ENCODE measurements around the gene RAE1. TPM values are rescaled to one million over a fixed set of nuclear protein-coding genes. Genes with fewer than 3 reads are reported as not detected.

RAE1 gene
- total and polyA plus RNA-seq, 2 of the 8 experiments (the other 6 are each of a cell fraction or from before 2014, with no cell fraction given): 35.9 to 44.9 TPM

GRCh38 chr20:57417051-57417689, 66.1 kb downstream of the RAE1 start:
- Histone ChIP-seq H4K20me1 (replicated peaks in 1 of 2; ENCODE audit: control insufficient read depth in 1 of 2, insufficient read depth in 2 of 2, low read length in 2 of 2) (no peaks in the 10 kb centered on the region), H2AK5ac (ENCODE audit: low read depth, low read length) (no peak overlapping the region), H2BK12ac (ENCODE audit: low read depth, low read length) (no peak overlapping the region), H3K4me2 (ENCODE audit: insufficient read depth in 1 of 2, low read depth in 2 of 2, low read length in 2 of 2) (no peak overlapping the region), H2BK120ac (replicated peaks; ENCODE audit: low read depth, low read length) (no peak overlapping the region), H3K23me2 (ENCODE audit: low read depth, low read length) (peaks cover 5% of the 10 kb centered on the region; the same call in 1 of the 2 replicates), H4K5ac (ENCODE audit: insufficient read length, low read depth, low read length) (no peak overlapping the region), H2AFZ (ENCODE audit: low read length) (no peak overlapping the region), H3K23ac (ENCODE audit: insufficient read length) (no peak overlapping the region), H3K27ac (ENCODE audit: low read depth, low read length) (no peak overlapping the region), H3K4ac (replicated peaks; ENCODE audit: insufficient read length, low read depth, low read length) (no peak overlapping the region), H3K36me3 (ENCODE audit: control insufficient read depth in 2 of 4, insufficient read depth in 4 of 4, low read length in 3 of 4) (no peaks in the 10 kb centered on the region), H3K18ac (ENCODE audit: extremely low read depth, low read length) (no peak overlapping the region), H4K91ac (replicated peaks; ENCODE audit: insufficient read length, low read length) (no peak overlapping the region), H3K14ac (ENCODE audit: insufficient read length) (no peak overlapping the region), H3K4me3 (ENCODE audit: extremely low read depth in 1 of 4, insufficient read depth in 2 of 4, low read depth in 3 of 4, low read length in 4 of 4) (no peak overlapping the region), H3K9me3 (ENCODE audit: insufficient read depth in 2 of 2, low read depth in 1 of 2, low read length in 1 of 2) (no peaks in the 10 kb centered on the region), H3K27me3 (replicated peaks in 1 of 4; ENCODE audit: control insufficient read depth in 3 of 4, extremely low read depth in 1 of 4, insufficient read depth in 3 of 4, low read length in 3 of 4) (no peaks in the 10 kb centered on the region), H4K8ac (ENCODE audit: extremely low read depth, insufficient read depth, low read length) (no peak overlapping the region), H2BK15ac (ENCODE audit: low read length) (no peak overlapping the region), H3K56ac (replicated peaks; ENCODE audit: insufficient read length, low read depth, low read length) (no peak overlapping the region), H2BK5ac (ENCODE audit: low read depth, low read length) (no peak overlapping the region), H3K4me1 (replicated peaks in 1 of 4; ENCODE audit: control insufficient read depth in 3 of 4, insufficient read depth in 4 of 4, low read length in 3 of 4) (no peaks in the 10 kb centered on the region), H3K79me1 (ENCODE audit: low read depth, low read length) (no peaks in the 10 kb centered on the region), H3K9ac (replicated peaks in 1 of 4; ENCODE audit: extremely low read depth in 1 of 4, low read depth in 3 of 4, low read length in 3 of 4) (no peak overlapping the region), H2BK20ac (ENCODE audit: low read length) (no peak overlapping the region), H3K79me2 (ENCODE audit: control insufficient read depth in 1 of 2, insufficient read depth in 2 of 2, low read length in 2 of 2) (no peaks in the 10 kb centered on the region)
- ChIA-PET POLR2A (ENCODE audit: partially characterized antibody) (interaction anchor here (0.8 to 1.3 kb wide), 2 partner anchors 8 to 12 kb away, joined by 4 read pairs; no protein-coding TSS in a partner anchor), CTCF (ENCODE audit: partially characterized antibody) (interaction anchor here (1.0 to 1.8 kb wide), 5 partner anchors 12 to 50 kb away, joined by 3 to 6 read pairs (median 3); no protein-coding TSS in a partner anchor)
- no peak for FAIRE-seq
- 83 to 100% methylated on average over 1 to 6 of the region's 6 CpGs for WGBS, 2 experiments (ENCODE audit: extremely low coverage in 1 of 2, insufficient coverage in 1 of 2, insufficient read length in 1 of 2, insufficient replicate concordance in 2 of 2, low coverage in 1 of 2, low lambda C conversion rate in 2 of 2, missing lambda C conversion rate in 1 of 2)
- no peak for DNase-seq (ENCODE audit: low read depth in 1 of 2, low spot score in 2 of 2)
- TF ChIP-seq HDAC2 (IDR thresholded peaks at IDR 0.05; ENCODE audit: borderline replicate concordance in 1 of 2, low read depth in 2 of 2, low read length in 2 of 2) (no peak), POU5F1 (IDR thresholded peaks at IDR 0.05; ENCODE audit: low read depth, low read length) (no peak), TAF1 (IDR thresholded peaks at IDR 0.05; ENCODE audit: low read depth, low read length) (no peak), TBP (IDR thresholded peaks at IDR 0.05; ENCODE audit: low read depth, low read length) (no peak), SIRT6 (IDR thresholded peaks at IDR 0.05; ENCODE audit: low read length) (no peak), SAP30 (IDR thresholded peaks at IDR 0.05; ENCODE audit: insufficient read depth, insufficient replicate concordance, low read length) (no peak), TAF7 (optimal IDR thresholded peaks at IDR 0.05; ENCODE audit: borderline replicate concordance, low read depth, low read length) (no peak), KDM5A (IDR thresholded peaks at IDR 0.05; ENCODE audit: low read length) (no peak), ASH2L (IDR thresholded peaks at IDR 0.05; ENCODE audit: low read length) (no peak), GABPA (IDR thresholded peaks at IDR 0.05; ENCODE audit: borderline replicate concordance, insufficient read depth, low read length) (no peak), SP1 (IDR thresholded peaks at IDR 0.05; ENCODE audit: low read depth, low read length) (no peak), CREB1 (IDR thresholded peaks at IDR 0.05) (no peak), KDM4A (IDR thresholded peaks at IDR 0.05; ENCODE audit: low read depth, low read length, severe bottlenecking) (no peak), TEAD4 (IDR thresholded peaks at IDR 0.05; ENCODE audit: low read depth, low read length) (no peak), POLR2AphosphoS5 (IDR thresholded peaks at IDR 0.05; ENCODE audit: low read depth, low read length) (no peak)

Measured in H1 (cell line).